WTC11 (cell line): ENCODE results near the gene PHACTR3. TPM values are rescaled to one million over a fixed set of nuclear protein-coding genes. Genes with fewer than 3 reads are reported as not detected.

Source experiments
- ATAC-seq: fragments of 200-7000 bp; cut with Tn5 transposase; 2 replicates; pipeline ENCODE4 v1.10.0; 2021; ENCODE audit warnings: mild to moderate bottlenecking, moderate library complexity
- CTCF ChIA-PET: fragments of 300-600 bp; sonication (Branson Sonifier 250); formaldehyde crosslinking; loops from one replicate; lab custom pipeline; 2021; ENCODE audit warnings: antibody characterized with exemption; lab: Charles Lee
- POLR2A ChIA-PET: fragments of 350-600 bp; sonication (Branson Sonifier 250); formaldehyde crosslinking; loops from one replicate; lab custom pipeline; 2021; ENCODE audit warnings: antibody characterized with exemption; lab: Charles Lee
- DNase-seq: peaks from one replicate; pipeline ENCODE4 v3.0.0; 2021; ENCODE audit warnings: low spot score
- H3K27ac Mint-ChIP-seq: 2 replicates; pipeline ENCODE4 v1.8.0; 2021; ENCODE audit warnings: mixed read lengths
- H3K27me3 Mint-ChIP-seq: 2 replicates; pipeline ENCODE4 v1.8.0; 2021; ENCODE audit warnings: low read depth, mild to moderate bottlenecking, moderate library complexity, mixed read lengths
- H3K36me3 Mint-ChIP-seq: 2 replicates; pipeline ENCODE4 v1.8.0; 2021; ENCODE audit warnings: mixed read lengths
- H3K4me1 Mint-ChIP-seq: 2 replicates; pipeline ENCODE4 v1.8.0; 2022; ENCODE audit warnings: mixed read lengths
- H3K4me3 Mint-ChIP-seq: 2 replicates; pipeline ENCODE4 v1.8.0; 2021; ENCODE audit warnings: mild to moderate bottlenecking, moderate library complexity, mixed read lengths
- H3K9me3 Mint-ChIP-seq: 2 replicates; pipeline ENCODE4 v1.8.0; 2021; ENCODE audit warnings: mixed read lengths
- ATF2 ChIP-seq: sonication (generic); formaldehyde crosslinking; IDR thresholded peaks from 2 replicates; pipeline ENCODE4 v1.8.1; 2022; ENCODE audit warnings: low read depth, missing genetic modification reagents, borderline replicate concordance
- CBFB ChIP-seq: sonication (generic); formaldehyde crosslinking; IDR thresholded peaks from 2 replicates; pipeline ENCODE4 v1.8.1; 2022; ENCODE audit warnings: mild to moderate bottlenecking, low read depth, missing genetic modification reagents
- E2F4 ChIP-seq: sonication (generic); formaldehyde crosslinking; IDR thresholded peaks from 2 replicates; pipeline ENCODE4 v1.8.1; 2022; ENCODE audit warnings: low read depth, mild to moderate bottlenecking, moderate library complexity, missing genetic modification reagents, borderline replicate concordance
- ERG ChIP-seq: fragments of 250-450 bp; sonication (Bioruptor Pico); IDR thresholded peaks from 2 replicates; pipeline ENCODE4 v1.8.0; 2021; ENCODE audit warnings: mild to moderate bottlenecking
- FOXK1 ChIP-seq: sonication (generic); formaldehyde crosslinking; IDR thresholded peaks from 2 replicates; pipeline ENCODE4 v1.8.0; 2022; ENCODE audit warnings: mild to moderate bottlenecking, moderate library complexity, missing genetic modification reagents
- JUN ChIP-seq: sonication (generic); formaldehyde crosslinking; IDR thresholded peaks from 2 replicates; pipeline ENCODE4 v1.8.0; 2023; ENCODE audit warnings: mild to moderate bottlenecking, missing genetic modification reagents
- KAT7 ChIP-seq: sonication (generic); formaldehyde crosslinking; IDR thresholded peaks from 2 replicates; pipeline ENCODE4 v1.8.1; 2023; ENCODE audit warnings: missing genetic modification reagents, mild to moderate bottlenecking, borderline replicate concordance
- NFYB ChIP-seq: sonication (generic); formaldehyde crosslinking; conservative IDR thresholded peaks from 2 replicates; pipeline ENCODE4 v1.8.0; 2022; ENCODE audit warnings: low read depth, missing genetic modification reagents
- OVOL2 ChIP-seq: fragments of 250-450 bp; sonication (Bioruptor Pico); IDR thresholded peaks from 2 replicates; pipeline ENCODE4 v1.9.0; 2021; ENCODE audit warnings: mild to moderate bottlenecking, borderline replicate concordance
- RORB ChIP-seq: fragments of 250-450 bp; sonication (Bioruptor Pico); IDR thresholded peaks from 2 replicates; pipeline ENCODE4 v1.9.0; 2021; ENCODE audit warnings: mild to moderate bottlenecking
- STAT6 ChIP-seq: sonication (generic); formaldehyde crosslinking; conservative IDR thresholded peaks from 2 replicates; pipeline ENCODE4 v1.8.1; 2023; ENCODE audit warnings: mild to moderate bottlenecking, low read depth, missing genetic modification reagents, moderate library complexity
- ZMAT4 ChIP-seq: fragments of 250-450 bp; sonication (Bioruptor Pico); IDR thresholded peaks from 2 replicates; pipeline ENCODE4 v1.9.0; 2021; ENCODE audit warnings: mild to moderate bottlenecking
- ZNF219 ChIP-seq: sonication (generic); formaldehyde crosslinking; IDR thresholded peaks from 2 replicates; pipeline ENCODE4 v1.8.0; 2023; ENCODE audit warnings: missing genetic modification reagents, mild to moderate bottlenecking, borderline replicate concordance
- ZNF263 ChIP-seq: sonication (generic); formaldehyde crosslinking; IDR thresholded peaks from 2 replicates; pipeline ENCODE4 v1.8.1; 2022; ENCODE audit warnings: low read depth, mild to moderate bottlenecking, moderate library complexity, missing genetic modification reagents
- ZNF317 ChIP-seq: sonication (generic); formaldehyde crosslinking; IDR thresholded peaks from 2 replicates; pipeline ENCODE4 v1.8.1; 2023; ENCODE audit warnings: low read depth, mild to moderate bottlenecking, moderate library complexity, missing genetic modification reagents, borderline replicate concordance
- ZNF416 ChIP-seq: fragments of 250-450 bp; sonication (Bioruptor Pico); IDR thresholded peaks from 2 replicates; pipeline ENCODE4 v1.9.0; 2021; ENCODE audit warnings: mild to moderate bottlenecking, inconsistent platforms
- ZNF425 ChIP-seq: fragments of 250-450 bp; sonication (Bioruptor Pico); conservative IDR thresholded peaks from 2 replicates; pipeline ENCODE4 v1.9.0; 2021; ENCODE audit warnings: mild to moderate bottlenecking
- ZSCAN18 ChIP-seq: fragments of 250-450 bp; sonication (Bioruptor Pico); IDR thresholded peaks from 2 replicates; pipeline ENCODE4 v2.1.2; 2022; ENCODE audit warnings: mild to moderate bottlenecking, moderate library complexity
- total RNA-seq: library from RNA; stranded (reverse); gene quantifications from 3 replicates; pipeline ENCODE4 v1.2.3, GENCODE V29; 2021

The PHACTR3 gene
- total RNA-seq, 1 experiment from 2014 or later = 0.28 TPM

- Mint-ChIP-seq H3K36me3 (no peaks in the 10 kb centered on the region), H3K27ac (no peak overlapping the region), H3K9me3 (no peaks in the 10 kb centered on the region), H3K27me3 (peaks cover 53% of the 10 kb centered on the region), H3K4me3 (no peak overlapping the region), H3K4me1 (peaks cover 21% of the 10 kb centered on the region)
- ChIA-PET POLR2A (interaction anchor here (0.6 kb wide), 1 partner anchor 174 kb away, joined by 3 read pairs; no protein-coding TSS in a partner anchor), CTCF (interaction anchor here (0.7 to 2.9 kb wide), 4 partner anchors 9 to 67 kb away, joined by 3 to 9 read pairs (median 4); no protein-coding TSS in a partner anchor)
- ATAC-seq (no peak), DNase-seq (no peak)
- TF ChIP-seq ZNF263 (CRISPR knock-in tag) = no peak
- no peak for TF ChIP-seq JUN (CRISPR knock-in tag)
- TF ChIP-seq RORB (CRISPR knock-in tag) = no peak
- TF ChIP-seq FOXK1 (CRISPR knock-in tag) = no peak
- no peak for TF ChIP-seq OVOL2 (CRISPR knock-in tag)
- TF ChIP-seq ZNF416 = no peak
- TF ChIP-seq ZMAT4 = no peak
- no peak for TF ChIP-seq ZNF425 (CRISPR knock-in tag)
- TF ChIP-seq ATF2 (CRISPR knock-in tag) = no peak
- TF ChIP-seq NFYB = no peak
- TF ChIP-seq ERG (CRISPR knock-in tag) = no peak
- TF ChIP-seq KAT7 (CRISPR knock-in tag) = no peak
- TF ChIP-seq ZNF219 (CRISPR knock-in tag) = no peak
- TF ChIP-seq CBFB (CRISPR knock-in tag) = no peak
- no peak for TF ChIP-seq ZNF317 (CRISPR knock-in tag)
- no peak for TF ChIP-seq ZSCAN18 (CRISPR knock-in tag)
- TF ChIP-seq E2F4 (CRISPR knock-in tag) = no peak
- no peak for TF ChIP-seq STAT6 (CRISPR knock-in tag)
Measured at GRCh38 chr20:59839400-59839799, 235.1 kb downstream of the PHACTR3 start.
